Right renal cortex interstitium (tissue), 3 donors: ENCODE measurements around the gene DAB1. TPM values are rescaled to one million over a fixed set of nuclear protein-coding genes. Genes with fewer than 3 reads are reported as not detected.

Experiments used
- DNase-seq, 3 donors: peaks; one replicate each; pipeline ENCODE4 v3.0.0-alpha.2; 2013; ENCODE audit warnings: low read depth in 3 of 3, low spot score in 2 of 3
- polyA plus RNA-seq, 3 donors: library from polyadenylated mRNA; unstranded; fragments of 120-200 nt; gene quantifications; one replicate each; pipeline ENCODE4 v1.2.1, GENCODE V29; 2013; ENCODE audit not compliant: insufficient read length in 3 of 3

Gene DAB1
- polyA plus RNA-seq, 3 donors = 6.3 to 6.9 (median 6.7) TPM

GRCh38 chr1:57190898-57191297 lies 233.0 kb downstream of the DAB1 start:
- DNase-seq = no peak

GRCh38 chr1:57188168-57188567 lies 235.7 kb downstream of the DAB1 start:
- DNase-seq = no peak

DNA sequence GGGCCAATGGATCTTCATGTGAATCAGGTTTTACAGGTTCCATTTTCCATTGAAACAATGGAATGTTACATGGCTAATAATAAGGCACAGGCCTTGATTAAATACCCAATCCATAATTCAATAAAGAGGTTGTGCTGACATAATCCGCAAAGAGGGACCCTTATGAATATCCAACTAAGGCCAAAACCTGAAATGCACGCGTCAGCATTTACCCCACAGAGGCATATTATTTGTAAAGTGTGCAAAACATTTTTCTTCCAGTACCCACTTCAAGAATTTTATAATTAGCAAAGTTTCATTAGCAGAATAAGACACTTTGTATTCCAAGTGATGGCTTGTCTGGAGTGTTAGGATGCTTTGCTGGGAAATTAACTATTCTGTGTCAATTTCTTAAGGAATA lies 237.4 kb downstream of the DAB1 start:
- no peak for DNase-seq

- no peak for DNase-seq
Measured at GRCh38 chr1:57179001-57179400, 244.9 kb downstream of the DAB1 start.

- no peak for DNase-seq
Measured at GRCh38 chr1:57175506-57175905, 248.4 kb downstream of the DAB1 start.

GRCh38 chr1:57172040-57172439 lies 251.8 kb downstream of the DAB1 start:
- DNase-seq = no peak

- DNase-seq = no peak
Measured at GRCh38 chr1:57167997-57168396, 255.9 kb downstream of the DAB1 start.

GRCh38 chr1:57165546-57165945 lies 258.3 kb downstream of the DAB1 start:
- no peak for DNase-seq

- no peak for DNase-seq
Measured at GRCh38 chr1:57164584-57164983, 259.3 kb downstream of the DAB1 start.

GRCh38 chr1:57163789-57164188 lies 260.1 kb downstream of the DAB1 start:
- DNase-seq = no peak

GRCh38 chr1:57163325-57163724 lies 260.5 kb downstream of the DAB1 start:
- no peak for DNase-seq

DNA sequence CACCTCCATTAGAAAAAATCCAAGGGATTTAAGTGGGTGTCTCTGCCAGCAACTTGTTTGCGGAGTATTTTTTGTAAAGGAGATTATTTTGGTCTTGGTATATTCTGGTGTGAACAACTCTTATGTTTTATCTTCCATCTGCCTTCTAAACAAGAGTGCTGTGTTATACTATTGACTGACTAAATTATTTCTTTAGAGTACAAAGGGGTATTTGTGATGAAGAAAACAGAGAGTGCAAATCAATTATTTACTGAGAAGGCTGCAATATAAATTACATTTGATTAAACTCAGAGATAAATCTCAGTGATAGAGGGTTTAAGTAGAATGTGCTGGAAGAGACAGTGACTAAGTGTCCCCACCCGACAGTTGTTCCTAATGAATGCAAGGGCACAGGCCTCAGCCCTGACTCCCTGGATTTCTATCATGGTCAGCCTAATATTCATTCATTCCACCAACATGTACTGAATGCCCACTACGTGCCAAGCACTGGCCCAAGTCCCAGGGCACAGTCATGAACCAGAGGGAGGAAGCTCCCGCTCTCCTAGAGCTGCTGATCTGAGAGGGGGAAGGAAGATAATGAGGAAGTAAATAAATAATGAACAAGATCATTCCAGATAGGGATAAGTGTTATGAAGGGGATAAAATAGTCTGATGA lies 261.1 kb downstream of the DAB1 start:
- no peak for DNase-seq

DNA sequence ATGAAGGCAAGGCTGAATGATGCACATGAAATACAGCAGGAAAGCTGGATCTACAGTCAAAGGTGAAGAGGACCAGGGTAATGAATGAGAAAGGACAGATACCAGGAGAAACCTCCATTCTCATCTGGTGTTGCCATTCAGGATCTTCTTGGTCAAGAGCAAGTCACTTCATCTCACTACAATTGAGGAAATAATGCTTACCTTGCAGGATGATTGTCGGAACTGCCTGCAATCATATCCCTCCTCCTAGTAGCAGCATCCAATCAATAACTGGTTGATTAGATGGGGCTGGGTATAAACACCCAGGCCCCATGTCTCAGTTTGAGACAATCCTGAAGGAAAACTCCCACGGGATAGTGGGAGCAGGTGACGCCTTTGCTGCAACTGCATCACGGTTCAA lies 263.3 kb downstream of the DAB1 start:
- DNase-seq = no peak

- DNase-seq = no peak
Measured at GRCh38 chr1:57158604-57158998, 265.3 kb downstream of the DAB1 start.

DNA sequence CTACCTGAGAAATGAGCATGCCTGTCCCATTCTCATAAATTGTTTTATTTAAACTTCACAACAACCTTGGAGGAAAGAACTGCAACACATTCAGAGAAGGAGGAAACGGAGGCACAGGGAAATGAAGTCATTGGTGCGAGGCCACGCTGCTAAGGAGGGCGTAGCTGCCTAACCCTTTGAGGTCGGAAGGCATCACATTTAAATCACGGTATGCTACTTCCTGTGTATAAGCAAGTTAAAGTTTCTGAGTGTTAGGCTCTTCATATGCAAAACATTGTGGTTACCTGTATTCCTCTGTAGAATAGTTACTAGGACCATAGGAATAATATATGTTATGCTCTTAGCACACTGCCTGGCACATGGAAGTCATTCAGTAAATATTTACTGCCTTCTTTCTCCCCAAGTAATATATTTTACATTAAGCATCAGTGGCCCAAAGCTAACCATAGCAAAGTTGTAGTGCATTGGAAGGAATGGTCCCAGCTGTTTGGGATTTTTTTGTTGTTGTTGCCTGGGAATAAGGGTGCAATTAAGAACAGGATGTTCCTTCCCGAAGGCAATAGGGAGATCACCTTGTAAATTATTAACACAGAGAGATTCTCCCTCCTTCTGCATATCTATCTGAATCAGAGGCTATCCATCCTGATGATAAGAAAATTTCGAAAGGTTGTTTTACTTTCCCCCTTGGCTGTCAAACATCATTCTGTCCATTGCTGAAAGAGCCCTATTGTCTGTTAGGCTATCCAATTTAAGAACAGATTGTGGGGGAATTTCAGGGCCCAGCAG lies 265.8 kb downstream of the DAB1 start:
- no peak for DNase-seq

DNA sequence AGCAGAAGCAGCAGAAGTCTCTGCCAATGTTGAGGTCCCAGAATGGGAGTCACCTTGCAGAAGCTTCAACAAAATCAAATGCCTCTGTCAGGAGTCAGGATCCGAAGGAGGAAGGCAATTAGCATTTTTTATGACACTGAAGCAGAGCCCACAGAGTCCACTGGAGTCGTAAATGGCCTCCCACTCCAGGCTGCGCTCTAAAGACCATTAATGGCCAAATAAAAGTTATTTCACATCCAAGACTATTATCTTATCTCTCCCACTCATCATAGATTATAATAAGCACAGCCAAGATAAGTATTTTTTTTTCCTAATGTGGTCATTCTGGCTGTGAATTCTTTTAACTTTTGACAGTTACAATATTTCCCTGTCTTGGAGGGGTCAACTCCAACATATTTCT lies 267.0 kb downstream of the DAB1 start:
- no peak for DNase-seq

GRCh38 chr1:57146100-57146499 lies 277.8 kb downstream of the DAB1 start:
- DNase-seq = no peak

DNA sequence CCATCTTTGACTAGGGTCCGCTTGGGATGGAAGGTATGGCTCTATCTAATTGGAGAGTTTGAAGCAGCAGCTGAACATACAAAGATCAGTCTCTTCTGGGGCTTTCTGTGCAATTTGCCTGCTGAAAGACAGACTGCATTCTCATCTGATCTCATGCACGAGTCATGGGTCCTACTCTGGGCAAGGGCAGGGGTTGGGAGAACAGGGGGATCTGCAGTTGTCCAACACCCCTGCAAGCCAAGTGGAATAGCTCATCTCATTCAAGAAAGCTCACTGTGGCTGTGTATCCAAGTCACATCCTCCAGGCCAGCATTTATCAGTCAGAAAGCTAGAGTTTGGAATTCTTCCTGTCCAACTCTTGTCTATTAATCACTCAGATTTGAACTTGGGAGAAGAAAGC lies 280.9 kb downstream of the DAB1 start:
- no peak for DNase-seq

DNA sequence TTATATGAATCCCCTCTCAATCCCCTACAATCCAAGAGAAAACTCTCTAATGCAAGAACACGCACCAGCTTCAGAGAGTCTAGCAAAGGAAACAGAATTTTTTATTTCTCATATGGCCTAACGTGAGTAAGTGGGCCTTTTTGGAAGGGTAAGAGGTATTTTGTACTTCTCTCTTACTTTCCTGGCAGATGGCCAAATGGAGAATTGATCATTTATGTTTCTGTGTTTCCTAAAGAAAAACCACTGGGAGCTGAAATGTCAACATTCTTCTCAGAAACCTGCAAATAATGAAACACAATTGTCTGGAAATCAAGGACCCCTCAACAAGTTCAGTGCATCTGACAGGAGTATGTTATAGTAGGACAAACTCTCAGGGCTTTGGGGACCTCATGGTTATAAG lies 281.7 kb downstream of the DAB1 start:
- DNase-seq = no peak

GRCh38 chr1:57138432-57139078 lies 285.3 kb downstream of the DAB1 start:
- DNase-seq = no peak

DNA sequence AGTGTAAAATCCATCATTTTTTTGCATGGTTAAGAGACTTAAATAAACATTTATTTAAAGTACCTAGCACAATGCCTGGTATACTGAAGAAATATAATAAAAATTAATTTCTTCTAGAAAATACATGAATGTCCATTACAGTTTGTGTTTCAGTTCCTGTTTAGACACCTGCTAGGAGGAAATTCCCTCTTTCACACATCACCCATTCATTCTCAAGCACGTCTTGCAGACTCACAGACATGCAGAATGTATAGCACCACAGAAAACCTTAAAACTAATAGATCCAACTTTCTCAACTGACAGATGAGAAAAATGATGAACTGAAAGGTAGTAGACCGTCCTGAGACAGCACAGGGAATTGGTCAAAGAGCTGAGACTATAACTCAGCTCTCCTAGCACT lies 285.9 kb downstream of the DAB1 start:
- DNase-seq = no peak

DNA sequence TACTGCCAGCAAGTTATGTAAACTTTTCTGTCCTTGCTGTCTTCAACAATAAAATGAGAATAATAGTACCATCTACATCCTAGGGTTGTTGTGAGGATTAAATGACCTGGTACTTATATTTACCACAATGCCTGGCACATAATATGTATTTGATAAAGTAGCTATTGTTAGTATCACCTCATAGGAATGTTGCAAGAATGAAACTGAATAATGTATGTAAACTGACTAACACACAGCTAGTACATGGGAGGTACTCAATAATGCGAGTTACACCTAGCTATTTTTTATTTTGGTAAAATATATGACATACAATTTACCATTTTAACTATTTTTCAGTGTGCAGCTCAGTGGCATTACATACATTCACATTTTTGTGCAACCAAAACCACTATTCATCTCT lies 289.1 kb downstream of the DAB1 start:
- no peak for DNase-seq
